Vagina (tissue), 2 donors: Measurements from ENCODE around the gene RAB3GAP2.

ENCODE experiments used
- CTCF ChIP-seq, 3 experiments: fragments of 450-650 bp in 2 of 3; fragments of 200-600 bp in 1 of 3; sonication (generic) in 1 of 3; IDR thresholded peaks; one replicate each; pipeline ENCODE4 v1.5.1; 2017 to 2019; ENCODE audit warnings: antibody characterized with exemption in 3 of 3, mild to moderate bottlenecking in 2 of 3, moderate library complexity in 2 of 3
- POLR2A ChIP-seq, 2 donors: fragments of 450-650 bp; IDR thresholded peaks; one replicate each; pipeline ENCODE4 v1.6.1; 2017; ENCODE audit warnings: antibody characterized with exemption in 2 of 2, mild to moderate bottlenecking in 2 of 2, moderate library complexity in 2 of 2
- POLR2AphosphoS5 ChIP-seq, 2 donors: sonication (generic); formaldehyde crosslinking; IDR thresholded peaks; one replicate each; pipeline ENCODE4 v1.9.0; 2017; ENCODE audit warnings: antibody characterized with exemption in 2 of 2, mild to moderate bottlenecking in 2 of 2, low read depth in 1 of 2; ENCODE audit not compliant: insufficient read depth in 1 of 2

GRCh38 chr1:220221670-220222069 is 50.6 kb downstream of the RAB3GAP2 start:
- no peak for TF ChIP-seq CTCF (IDR thresholded peaks at IDR 0.05)
- TF ChIP-seq POLR2AphosphoS5 (IDR thresholded peaks at IDR 0.05; ENCODE audit: insufficient read depth in 1 of 2, low read depth in 1 of 2): no peak
- no peak for TF ChIP-seq POLR2A (IDR thresholded peaks at IDR 0.05)
